HG03159 (cell line): ENCODE data around the gene MORN3.

ENCODE experiments used
- ATAC-seq: cut with Tn5 transposase; IDR thresholded peaks from one replicate; pipeline ENCODE4 v1.9.1; 2021; ENCODE audit warnings: mild to moderate bottlenecking, moderate library complexity; ENCODE audit not compliant: unreplicated experiment

The MORN3 gene

GRCh38 chr12:121610239-121611149, 59.0 kb downstream of the MORN3 start:
- no peak for ATAC-seq

DNA sequence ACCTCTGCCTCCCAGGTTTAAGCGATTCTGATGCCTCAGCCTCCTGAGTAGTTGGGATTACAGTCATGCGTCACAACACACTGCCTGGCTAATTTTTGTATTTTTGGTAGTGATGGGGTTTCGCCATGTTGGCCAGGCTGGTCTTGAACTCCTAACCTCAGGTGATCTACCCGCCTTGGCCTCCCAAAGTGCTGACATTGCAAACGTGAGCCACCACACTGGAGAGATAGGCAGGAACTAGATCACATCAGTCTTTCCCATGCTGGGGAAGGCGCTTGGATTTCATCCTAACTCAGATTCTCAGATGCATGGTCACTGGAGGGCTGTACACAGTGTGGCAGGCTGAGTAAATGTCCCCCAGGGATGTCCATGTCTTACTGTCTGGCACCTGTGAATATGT, 61.2 kb downstream of the MORN3 start:
- no peak for ATAC-seq

- no peak for ATAC-seq
Observed at GRCh38 chr12:121603581-121603980, 65.9 kb downstream of the MORN3 start.

GRCh38 chr12:121602766-121603165, 66.7 kb downstream of the MORN3 start:
- ATAC-seq, result no peak

DNA sequence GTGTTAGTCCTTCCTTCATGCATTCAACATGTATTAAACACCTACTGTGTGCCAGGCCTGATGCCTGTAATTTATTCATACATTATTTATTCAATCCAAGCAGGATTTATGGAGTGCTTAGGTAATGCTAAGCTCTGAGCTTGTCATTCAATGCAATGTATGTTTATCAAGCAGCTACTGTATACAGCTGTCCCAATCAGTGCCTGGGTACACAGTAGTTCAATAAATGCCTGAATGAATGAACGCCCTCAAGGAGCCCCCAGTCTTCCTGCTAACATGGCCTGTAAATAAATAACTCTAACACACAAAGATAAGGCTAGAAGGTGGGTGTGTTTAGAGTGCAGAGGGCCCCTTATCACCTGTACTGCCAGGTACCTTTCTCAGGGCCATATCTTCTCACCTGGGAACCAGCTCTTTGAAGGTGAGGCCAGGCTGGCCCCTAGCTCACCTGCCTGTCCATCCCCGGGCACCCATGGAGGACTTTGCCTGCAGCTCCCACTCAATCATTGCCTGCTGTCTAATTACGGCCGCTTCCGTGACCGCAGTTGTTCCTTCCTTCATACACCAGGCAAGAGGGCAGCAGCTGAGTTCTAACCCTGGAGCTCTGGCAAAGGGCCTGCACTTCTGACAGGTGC, 68.6 kb downstream of the MORN3 start:
- ATAC-seq, result no peak
